D721Med (cell line): ENCODE data around the gene RPRD1A.
"Not testable (repeated sequence)": the region's sequence is repeated elsewhere in the genome, so short reads cannot be mapped to it uniquely, and the experiment has no call there.

Experiments used
- DNase-seq: peaks from one replicate; pipeline ENCODE4 v3.0.0; 2011; ENCODE audit warnings: low spot score; ENCODE audit not compliant: insufficient read length
- FAIRE-seq: peaks from 2 replicates; lab custom pipeline; 2011; peaks lifted over from hg19 to GRCh38; lab: Jason Lieb, UNC
- TF ChIP-seq, protein P1 (sequence below): IDR thresholded peaks from 2 replicates; pipeline ENCODE4 v1.5.1; 2012; ENCODE audit warnings: mild to moderate bottlenecking, control low read depth; ENCODE audit not compliant: insufficient read depth; ENCODE audit errors: missing control alignments

Gene RPRD1A

DNA sequence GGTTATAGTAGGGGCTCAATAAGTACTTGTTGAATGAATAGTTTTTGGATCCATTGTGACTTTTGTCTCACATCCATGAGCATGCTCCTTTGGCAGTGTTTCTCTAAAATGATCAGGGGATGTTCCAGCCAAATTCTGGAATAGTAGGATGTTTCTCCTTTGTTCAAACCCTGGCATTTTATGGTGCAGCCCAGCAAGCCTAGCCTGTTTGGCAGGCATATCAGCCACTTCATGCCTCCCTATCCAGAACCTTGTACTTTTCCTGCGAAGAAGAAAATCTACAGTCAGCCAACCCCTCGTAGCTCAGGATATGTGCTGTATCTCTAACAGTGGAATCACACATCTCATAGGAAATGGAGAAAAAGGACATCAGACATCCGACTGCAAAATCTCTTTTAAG, 27.1 kb upstream of the RPRD1A start:
- FAIRE-seq = no peak
- DNase-seq = no peak
- TF ChIP-seq, protein P1, sequence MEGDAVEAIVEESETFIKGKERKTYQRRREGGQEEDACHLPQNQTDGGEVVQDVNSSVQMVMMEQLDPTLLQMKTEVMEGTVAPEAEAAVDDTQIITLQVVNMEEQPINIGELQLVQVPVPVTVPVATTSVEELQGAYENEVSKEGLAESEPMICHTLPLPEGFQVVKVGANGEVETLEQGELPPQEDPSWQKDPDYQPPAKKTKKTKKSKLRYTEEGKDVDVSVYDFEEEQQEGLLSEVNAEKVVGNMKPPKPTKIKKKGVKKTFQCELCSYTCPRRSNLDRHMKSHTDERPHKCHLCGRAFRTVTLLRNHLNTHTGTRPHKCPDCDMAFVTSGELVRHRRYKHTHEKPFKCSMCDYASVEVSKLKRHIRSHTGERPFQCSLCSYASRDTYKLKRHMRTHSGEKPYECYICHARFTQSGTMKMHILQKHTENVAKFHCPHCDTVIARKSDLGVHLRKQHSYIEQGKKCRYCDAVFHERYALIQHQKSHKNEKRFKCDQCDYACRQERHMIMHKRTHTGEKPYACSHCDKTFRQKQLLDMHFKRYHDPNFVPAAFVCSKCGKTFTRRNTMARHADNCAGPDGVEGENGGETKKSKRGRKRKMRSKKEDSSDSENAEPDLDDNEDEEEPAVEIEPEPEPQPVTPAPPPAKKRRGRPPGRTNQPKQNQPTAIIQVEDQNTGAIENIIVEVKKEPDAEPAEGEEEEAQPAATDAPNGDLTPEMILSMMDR = no peak

GRCh38 chr18:36092116-36092515, 24.8 kb upstream of the RPRD1A start:
- FAIRE-seq, DNase-seq: not testable (repeated sequence)

GRCh38 chr18:36089001-36089400, 21.6 kb upstream of the RPRD1A start:
- DNase-seq (no peak), FAIRE-seq (no peak)
- TF ChIP-seq, protein P1 = no peak

DNA sequence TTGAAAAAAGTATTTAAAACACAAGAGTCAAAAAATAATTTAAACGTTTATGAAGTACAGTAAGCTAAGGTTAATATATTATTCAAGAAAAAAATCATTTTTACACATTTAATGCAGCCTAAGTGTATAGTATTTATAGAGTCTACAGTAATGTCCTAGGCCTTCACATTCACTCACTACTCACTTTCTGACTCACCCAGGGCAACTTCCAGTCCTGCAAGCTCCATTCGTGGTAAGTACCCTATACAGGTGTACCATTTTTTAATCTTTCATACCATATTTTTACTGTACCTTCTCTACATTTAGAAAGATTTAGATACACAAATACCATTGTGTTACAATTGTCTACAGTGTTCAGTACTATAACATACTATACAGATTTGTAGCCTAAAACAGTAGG, 20.9 kb upstream of the RPRD1A start:
- DNase-seq = no peak
- FAIRE-seq = peak; percentile 60
- TF ChIP-seq, protein P1 = no peak

- TF ChIP-seq, protein P1 = no peak
- no peak for FAIRE-seq
- no peak for DNase-seq
Measured at GRCh38 chr18:36086186-36086585, 18.8 kb upstream of the RPRD1A start.

GRCh38 chr18:36085195-36085594, 17.8 kb upstream of the RPRD1A start:
- no peak for DNase-seq
- TF ChIP-seq, protein P1 = no peak
- FAIRE-seq = no peak

DNA sequence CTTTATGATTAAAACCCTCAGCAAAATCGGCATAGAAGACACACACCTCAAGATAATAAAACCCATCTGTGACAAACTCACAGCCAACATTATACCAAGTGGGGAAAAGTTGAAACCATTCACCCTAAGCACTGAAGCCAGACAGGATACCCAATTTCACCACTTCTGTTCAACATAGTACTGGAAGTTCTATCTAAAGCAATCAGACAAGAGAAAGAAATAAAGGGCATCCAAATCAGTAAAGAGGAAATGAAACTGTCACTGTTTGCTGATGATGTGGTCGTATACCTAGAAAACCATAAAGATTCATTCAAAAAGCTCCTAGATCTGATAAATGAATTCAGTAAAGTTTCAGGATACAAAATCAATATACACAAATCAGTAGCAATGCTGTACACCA, 16.4 kb upstream of the RPRD1A start:
- FAIRE-seq = no peak
- no peak for DNase-seq
- TF ChIP-seq, protein P1 = no peak

DNA sequence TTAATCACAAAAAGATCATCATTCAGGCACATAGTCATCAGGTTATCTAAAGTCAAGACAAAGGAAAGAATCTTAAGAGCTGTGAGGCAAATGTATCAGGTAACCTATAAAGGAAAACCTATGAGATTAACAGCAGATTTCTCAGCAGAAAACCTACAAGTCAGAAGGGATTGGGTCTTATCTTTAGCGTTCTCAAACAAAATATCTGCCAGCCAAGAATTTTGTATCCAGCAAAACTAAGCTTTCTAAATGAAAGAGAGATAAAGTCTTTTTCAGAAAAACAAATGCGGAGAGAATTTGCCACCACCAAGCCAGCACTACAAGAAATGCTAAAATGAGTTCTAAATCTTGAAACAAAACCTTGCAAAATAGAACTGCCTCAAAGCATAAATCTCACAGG, 13.8 kb upstream of the RPRD1A start:
- DNase-seq, FAIRE-seq: not testable (repeated sequence)
